Mucosa of descending colon (tissue), 3 donors: ENCODE results near the gene CYTH3. TPM values are rescaled to one million over a fixed set of nuclear protein-coding genes. Genes with fewer than 3 reads are reported as not detected.

ENCODE experiments used
- ATAC-seq: fragments of 200-7000 bp; cut with Tn5 transposase; one replicate; pipeline ENCODE4 v1.9.1; 2020; ENCODE audit warnings: mild to moderate bottlenecking, moderate library complexity
- DNase-seq, 3 donors: peaks; one replicate each; pipeline ENCODE4 v3.0.0-alpha.2; 2020
- H3K36me3 ChIP-seq: fragments of 200-600 bp; one replicate; pipeline ENCODE4 v1.8.0; 2021; ENCODE audit warnings: low read depth, mild to moderate bottlenecking
- H3K4me1 ChIP-seq: fragments of 200-600 bp; one replicate; pipeline ENCODE4 v1.8.0; 2021; ENCODE audit warnings: low read depth, mild to moderate bottlenecking
- H3K4me3 ChIP-seq: fragments of 200-600 bp; one replicate; pipeline ENCODE4 v1.8.0; 2021; ENCODE audit warnings: mild to moderate bottlenecking
- H3K9me3 ChIP-seq: fragments of 200-600 bp; one replicate; pipeline ENCODE4 v1.8.0; 2021; ENCODE audit warnings: mild to moderate bottlenecking
- intact Hi-C, 2 donors: fragments of 100-400 bp; cut with DNase I in 1 of 2; cut with micrococcal nuclease in 1 of 2; formaldehyde crosslinking; loops; one replicate each; pipeline versions ENCODE4 v1.11.0 to v1.11.1; 2022; cut with DNase I, micrococcal nuclease
- total RNA-seq, 3 donors: library from RNA; stranded (reverse); fragmentation: NEBNext Ultra II Directional in 2 of 3; extraction: Animal tissue kit (Norgen Biotek cat#: 25700) in 2 of 3; gene quantifications; one replicate each; pipeline versions ENCODE4 v1.2.1 to v1.2.4, GENCODE V29; 2021 to 2023
- TF ChIP-seq, protein P1 (sequence below): fragments of 200-600 bp; IDR thresholded peaks from one replicate; pipeline ENCODE4 v1.8.0; 2022; ENCODE audit warnings: antibody characterized with exemption, mild to moderate bottlenecking
- donor health status: DM: no; HTN: no; CAD: no; lungs with moderate emphysema.
- donor health status: DM: no; HTN: no; CAD: no.
- donor health status: DM: no; HTN: yes; CAD: no.

The CYTH3 gene
- total RNA-seq, 3 donors from 2014 or later = 10.4 to 23.2 (median 11.9) TPM

DNA sequence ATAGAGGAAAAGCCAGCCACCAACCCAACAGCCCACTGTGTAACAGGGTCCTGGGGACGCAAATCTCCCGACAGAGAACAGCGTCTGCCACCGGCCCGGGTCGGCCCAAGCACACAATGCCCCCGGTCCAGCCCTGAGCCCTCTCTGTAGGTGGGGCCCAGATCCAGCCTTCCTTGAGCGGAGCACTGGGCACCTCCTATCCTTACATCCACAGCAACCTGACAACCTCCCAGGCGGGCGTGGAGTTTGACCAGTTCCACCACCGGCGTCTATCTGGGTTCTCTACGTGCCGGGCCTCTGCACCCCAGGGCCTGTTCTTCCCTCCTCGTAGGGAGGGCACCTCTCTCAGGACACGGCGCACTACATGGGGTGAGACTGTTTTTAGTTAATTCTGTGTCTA is 109.0 kb downstream of the CYTH3 start:
- intact Hi-C loops = no loop called here
- Histone ChIP-seq H3K4me1 (no peaks in the 10 kb centered on the region), H3K4me3 (no peak overlapping the region), H3K36me3 (no peaks in the 10 kb centered on the region), H3K9me3 (no peaks in the 10 kb centered on the region)
- TF ChIP-seq, protein P1, sequence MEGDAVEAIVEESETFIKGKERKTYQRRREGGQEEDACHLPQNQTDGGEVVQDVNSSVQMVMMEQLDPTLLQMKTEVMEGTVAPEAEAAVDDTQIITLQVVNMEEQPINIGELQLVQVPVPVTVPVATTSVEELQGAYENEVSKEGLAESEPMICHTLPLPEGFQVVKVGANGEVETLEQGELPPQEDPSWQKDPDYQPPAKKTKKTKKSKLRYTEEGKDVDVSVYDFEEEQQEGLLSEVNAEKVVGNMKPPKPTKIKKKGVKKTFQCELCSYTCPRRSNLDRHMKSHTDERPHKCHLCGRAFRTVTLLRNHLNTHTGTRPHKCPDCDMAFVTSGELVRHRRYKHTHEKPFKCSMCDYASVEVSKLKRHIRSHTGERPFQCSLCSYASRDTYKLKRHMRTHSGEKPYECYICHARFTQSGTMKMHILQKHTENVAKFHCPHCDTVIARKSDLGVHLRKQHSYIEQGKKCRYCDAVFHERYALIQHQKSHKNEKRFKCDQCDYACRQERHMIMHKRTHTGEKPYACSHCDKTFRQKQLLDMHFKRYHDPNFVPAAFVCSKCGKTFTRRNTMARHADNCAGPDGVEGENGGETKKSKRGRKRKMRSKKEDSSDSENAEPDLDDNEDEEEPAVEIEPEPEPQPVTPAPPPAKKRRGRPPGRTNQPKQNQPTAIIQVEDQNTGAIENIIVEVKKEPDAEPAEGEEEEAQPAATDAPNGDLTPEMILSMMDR = no peak
- DNase-seq = no peak
- no peak for ATAC-seq

DNA sequence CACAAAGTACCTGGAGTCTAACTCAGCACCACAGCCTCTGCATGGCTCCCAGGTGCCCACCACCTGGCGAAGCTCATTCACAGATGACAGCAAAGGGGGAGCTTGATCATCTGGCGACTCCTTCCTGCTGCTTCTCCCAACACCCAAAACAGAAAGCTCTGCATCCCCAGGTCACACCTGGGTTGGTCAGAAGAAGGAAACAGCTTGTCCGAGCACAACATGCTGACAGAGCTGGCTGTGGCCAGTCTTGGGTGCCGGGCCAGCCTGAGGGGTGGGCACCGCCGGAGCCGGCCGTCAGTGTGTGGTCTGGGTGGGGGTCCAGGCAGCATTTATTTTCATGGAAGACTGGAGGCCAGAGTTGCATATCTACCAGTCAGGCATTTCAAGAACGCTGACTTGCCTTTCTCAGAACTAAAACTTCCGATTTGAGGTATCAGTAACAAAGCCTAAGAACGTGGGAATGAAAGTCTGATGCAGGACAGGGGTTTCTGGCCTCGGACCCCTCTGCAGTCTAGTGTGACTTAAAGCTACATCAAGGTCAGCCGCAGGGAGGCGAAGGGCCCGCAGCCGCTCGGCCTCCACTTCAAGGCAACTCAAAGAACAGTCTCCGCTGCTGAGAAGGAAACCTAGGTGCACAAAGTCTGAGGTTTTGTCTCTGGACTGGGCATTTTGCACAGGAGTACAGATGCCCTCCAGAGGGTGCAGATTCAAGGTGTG is 109.6 kb downstream of the CYTH3 start:
- DNase-seq (no peak), ATAC-seq (peak; percentile 5)
- intact Hi-C loops = no loop called here
- no peaks in the 10 kb centered on the region for H3K4me1 ChIP-seq
- TF ChIP-seq, protein P1 = no peak
- no peaks in the 10 kb centered on the region for H3K36me3 ChIP-seq
- H3K9me3 ChIP-seq = no peaks in the 10 kb centered on the region
- no peak overlapping the region for H3K4me3 ChIP-seq

DNA sequence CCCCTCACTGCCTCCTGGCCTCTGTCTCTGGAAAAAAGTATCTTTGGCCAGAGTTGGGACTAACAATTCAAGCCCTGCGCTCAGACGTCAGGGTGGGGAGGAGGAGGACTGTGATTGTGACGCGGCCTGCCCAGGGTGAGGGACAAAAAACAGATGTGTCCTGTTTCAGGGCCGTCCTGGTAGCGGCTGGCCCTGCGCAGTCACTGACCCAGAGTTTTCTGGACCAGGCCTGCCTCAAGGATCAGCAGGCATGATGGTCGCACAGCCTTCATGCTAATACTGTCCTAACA is 110.1 kb downstream of the CYTH3 start:
- Histone ChIP-seq H3K4me1 (no peaks in the 10 kb centered on the region), H3K4me3 (no peak overlapping the region), H3K9me3 (no peaks in the 10 kb centered on the region), H3K36me3 (no peaks in the 10 kb centered on the region)
- TF ChIP-seq, protein P1 = no peak
- intact Hi-C loops = no loop called here
- DNase-seq (peak in 1 of 3 donors; percentile 8), ATAC-seq (peak; percentile 6)

DNA sequence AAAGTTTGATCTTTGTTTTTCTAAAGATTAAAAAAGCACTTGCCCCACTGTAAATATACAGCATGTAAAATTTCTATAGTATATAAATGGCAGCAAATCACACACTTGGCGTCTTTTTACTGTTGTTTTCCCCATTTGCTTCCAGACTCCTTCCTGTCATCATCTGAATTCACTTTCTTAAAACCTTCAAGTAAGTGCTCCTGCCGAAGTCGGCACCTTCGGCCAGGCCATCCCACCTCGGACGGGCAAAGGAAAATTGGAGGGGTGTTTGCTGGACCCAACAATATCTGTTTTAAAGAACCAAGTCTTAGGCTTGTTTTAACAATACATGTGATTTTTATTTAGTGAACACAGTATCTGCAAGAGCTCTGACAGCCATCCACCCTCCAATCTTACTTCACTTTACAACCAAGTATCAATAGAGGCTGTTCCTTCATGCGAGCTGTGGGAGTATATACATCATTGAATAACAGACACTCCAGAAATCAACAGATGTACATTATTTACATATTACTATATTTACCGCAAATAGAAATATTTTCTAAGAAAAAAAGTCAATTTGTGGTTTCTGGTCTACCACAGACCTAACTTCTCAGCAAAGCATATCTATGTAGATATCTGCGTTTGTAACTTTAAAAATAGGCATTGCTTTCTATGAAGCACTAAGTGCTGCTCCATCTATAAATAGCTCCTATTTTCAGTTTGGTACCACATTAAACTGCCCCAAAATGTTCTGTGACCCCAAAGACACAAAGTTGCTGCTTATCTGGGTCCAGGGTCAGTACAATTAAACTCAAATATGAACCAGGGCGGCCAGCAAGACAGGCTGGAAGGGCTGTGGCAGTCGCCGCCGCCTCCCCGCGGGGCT is 110.7 kb downstream of the CYTH3 start:
- intact Hi-C loops = no loop called here
- ATAC-seq = no peak
- Histone ChIP-seq H3K36me3 (no peaks in the 10 kb centered on the region), H3K4me3 (no peak overlapping the region), H3K4me1 (no peaks in the 10 kb centered on the region), H3K9me3 (no peaks in the 10 kb centered on the region)
- TF ChIP-seq, protein P1 = no peak
- no peak for DNase-seq

DNA sequence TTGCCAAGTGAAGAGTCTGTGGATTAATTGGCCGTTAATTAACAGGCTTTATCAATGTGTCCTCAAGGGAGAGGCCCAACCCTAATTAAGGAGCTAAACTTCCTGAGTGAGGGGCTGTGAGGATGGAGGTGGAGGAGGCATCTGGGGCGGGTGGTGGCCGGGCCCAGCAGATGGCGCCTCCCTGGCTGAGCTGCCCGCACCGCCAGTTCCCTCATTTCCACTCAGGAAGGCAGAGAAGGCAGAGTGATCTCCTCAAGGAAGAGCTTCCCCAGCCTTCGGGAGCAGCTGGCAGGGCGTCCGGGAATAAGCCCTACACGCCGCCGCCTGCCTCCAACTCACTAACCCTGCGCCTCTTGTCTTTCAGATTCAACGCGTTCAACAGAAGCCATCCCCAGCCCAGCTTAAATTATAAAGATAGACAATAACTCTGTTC is 112.2 kb downstream of the CYTH3 start:
- TF ChIP-seq, protein P1 = peak; percentile 8
- Histone ChIP-seq H3K4me1 (no peaks in the 10 kb centered on the region), H3K4me3 (no peak overlapping the region), H3K36me3 (no peaks in the 10 kb centered on the region), H3K9me3 (no peaks in the 10 kb centered on the region)
- intact Hi-C loops = no loop called here
- ATAC-seq = peak; percentile 50
- peak in 1 of 3 donors; percentile 41 for DNase-seq
